Brain pericyte (primary cell): ENCODE measurements around the gene ARL6IP6.

Experiments
- DNase-seq: peaks from one replicate; pipeline ENCODE4 v3.0.0-alpha.2; 2012; ENCODE audit warnings: low read depth, low spot score

ARL6IP6 gene

GRCh38 chr2:152718076-152718908 lies at the start of gene ARL6IP6:
TSS of gene ARL6IP6 (plus strand) at chr2:152718620. CDS start at chr2:152718625, 5 bp downstream.
- peak; percentile 77 for DNase-seq

GRCh38 chr2:152674334-152674733 lies 44.1 kb upstream of the ARL6IP6 start:
- no peak for DNase-seq

GRCh38 chr2:152676461-152676860 lies 42.0 kb upstream of the ARL6IP6 start:
- DNase-seq, result no peak

GRCh38 chr2:152678808-152679207 lies 39.6 kb upstream of the ARL6IP6 start:
- no peak for DNase-seq

- no peak for DNase-seq
Measured at GRCh38 chr2:152682663-152683062, 35.8 kb upstream of the ARL6IP6 start.

GRCh38 chr2:152683400-152683799 lies 35.0 kb upstream of the ARL6IP6 start:
- no peak for DNase-seq

- no peak for DNase-seq
Measured at GRCh38 chr2:152686321-152686720, 32.1 kb upstream of the ARL6IP6 start.

- no peak for DNase-seq
Measured at GRCh38 chr2:152693033-152693432, 25.4 kb upstream of the ARL6IP6 start.

GRCh38 chr2:152694161-152694661 lies 24.2 kb upstream of the ARL6IP6 start:
- no peak for DNase-seq

- DNase-seq, result no peak
Measured at GRCh38 chr2:152695763-152696162, 22.7 kb upstream of the ARL6IP6 start.

- DNase-seq, result no peak
Measured at GRCh38 chr2:152696476-152696875, 21.9 kb upstream of the ARL6IP6 start.

GRCh38 chr2:152701198-152701597 lies 17.2 kb upstream of the ARL6IP6 start:
- DNase-seq, result no peak

GRCh38 chr2:152706477-152707021 lies 11.9 kb upstream of the ARL6IP6 start:
- DNase-seq, result no peak

- no peak for DNase-seq
Measured at GRCh38 chr2:152708742-152709141, 9.7 kb upstream of the ARL6IP6 start.

GRCh38 chr2:152710713-152711112 lies 7.7 kb upstream of the ARL6IP6 start:
- DNase-seq, result no peak

GRCh38 chr2:152715112-152715511 lies 3.3 kb upstream of the ARL6IP6 start:
- no peak for DNase-seq

GRCh38 chr2:152715854-152716428 lies 2.5 kb upstream of the ARL6IP6 start:
- no peak for DNase-seq

- peak; percentile 1 for DNase-seq
Measured at GRCh38 chr2:152716805-152717227, 1.6 kb upstream of the ARL6IP6 start.

- peak; percentile 96 for DNase-seq
Measured at GRCh38 chr2:152717228-152718075, 968 bp upstream of the ARL6IP6 start, which contains the start of gene PRPF40A. TSS of gene PRPF40A (minus strand) at chr2:152717461. CDS start at chr2:152717439, 22 bp downstream.

- DNase-seq, result peak; percentile 12
Measured at GRCh38 chr2:152718909-152719645, 657 bp downstream of the ARL6IP6 start.

- DNase-seq, result no peak
Measured at GRCh38 chr2:152720794-152721193, 2.4 kb downstream of the ARL6IP6 start.
